Liver (tissue), 9 donors: ENCODE data around the gene ZNF579. TPM values are rescaled to one million over a fixed set of nuclear protein-coding genes. Genes with fewer than 3 reads are reported as not detected.

Experiments
- DNase-seq: peaks from one replicate; pipeline ENCODE4 v3.0.0-alpha.2; 2017; ENCODE audit warnings: low spot score
- H3K27ac ChIP-seq, 2 donors: one replicate each; pipeline ENCODE4 v1.7.0; 2013; ENCODE audit warnings: inconsistent platforms in 2 of 2, low read length in 2 of 2, control low read depth in 1 of 2, low read depth in 1 of 2, mild to moderate bottlenecking in 1 of 2
- H3K27me3 ChIP-seq, 4 donors: one replicate each; pipeline versions ENCODE4 v1.6.1 to v1.7.0; 2013; ENCODE audit warnings: low read length in 3 of 4, inconsistent platforms in 1 of 4, mild to moderate bottlenecking in 1 of 4, moderate library complexity in 1 of 4; ENCODE audit not compliant: control insufficient read depth in 4 of 4, insufficient read depth in 4 of 4
- H3K36me3 ChIP-seq, 4 donors: one replicate each; pipeline versions ENCODE4 v1.6.1 to v1.7.0; 2013; ENCODE audit warnings: low read length in 3 of 4, mild to moderate bottlenecking in 3 of 4, low read depth in 1 of 4, moderate library complexity in 1 of 4; ENCODE audit not compliant: control insufficient read depth in 4 of 4, insufficient read depth in 3 of 4
- H3K4me1 ChIP-seq, 4 donors: one replicate each; pipeline versions ENCODE4 v1.6.1 to v1.7.0; 2013; ENCODE audit warnings: low read length in 3 of 4, mild to moderate bottlenecking in 3 of 4, moderate library complexity in 1 of 4; ENCODE audit not compliant: control insufficient read depth in 4 of 4, insufficient read depth in 4 of 4
- H3K4me3 ChIP-seq, 3 donors: one replicate each; pipeline versions ENCODE4 v1.6.1 to v1.7.0; 2013; ENCODE audit warnings: low read length in 3 of 3, control low read depth in 1 of 3, low read depth in 1 of 3, mild to moderate bottlenecking in 1 of 3
- H3K9ac ChIP-seq, 2 donors: one replicate each; pipeline ENCODE4 v1.7.0; 2013; ENCODE audit warnings: low read length in 2 of 2, mild to moderate bottlenecking in 2 of 2, moderate library complexity in 2 of 2, control low read depth in 1 of 2, low read depth in 1 of 2
- H3K9me3 ChIP-seq, 4 donors: one replicate each; pipeline versions ENCODE4 v1.6.1 to v1.7.0; 2013; ENCODE audit warnings: low read length in 3 of 4; ENCODE audit not compliant: control insufficient read depth in 4 of 4
- ATF3 ChIP-seq: IDR thresholded peaks from 2 replicates; pipeline ENCODE4 v1.6.1; 2016; ENCODE audit warnings: antibody characterized with exemption
- EGR1 ChIP-seq, 2 donors: IDR thresholded peaks; 2 replicates each; pipeline ENCODE4 v1.6.1; 2016 to 2018; ENCODE audit warnings: antibody characterized with exemption in 2 of 2, low read depth in 2 of 2
- FOXA1 ChIP-seq: IDR thresholded peaks from 2 replicates; pipeline ENCODE4 v1.6.1; 2016; ENCODE audit warnings: antibody characterized with exemption
- FOXA2 ChIP-seq: IDR thresholded peaks from 2 replicates; pipeline ENCODE4 v1.6.1; 2016; ENCODE audit warnings: antibody characterized with exemption
- GABPA ChIP-seq, 2 donors: IDR thresholded peaks in 1 of 2; conservative IDR thresholded peaks in 1 of 2; 2 replicates each; pipeline ENCODE4 v1.6.1; 2016; ENCODE audit warnings: antibody characterized with exemption in 2 of 2, mild to moderate bottlenecking in 1 of 2, moderate library complexity in 1 of 2
- HNF4A ChIP-seq, 2 donors: conservative IDR thresholded peaks; 2 replicates each; pipeline ENCODE4 v1.6.1; 2016; ENCODE audit warnings: antibody characterized with exemption in 2 of 2, mild to moderate bottlenecking in 2 of 2
- HNF4G ChIP-seq: IDR thresholded peaks from 2 replicates; pipeline ENCODE4 v1.6.1; 2016; ENCODE audit warnings: antibody characterized with exemption
- JUND ChIP-seq, 2 donors: IDR thresholded peaks; 2 replicates each; pipeline ENCODE4 v1.6.1; 2016; ENCODE audit warnings: antibody characterized with exemption in 2 of 2
- NR2F2 ChIP-seq: IDR thresholded peaks from 2 replicates; pipeline ENCODE4 v1.6.1; 2016; ENCODE audit warnings: antibody characterized with exemption
- RAD21 ChIP-seq, 2 donors: IDR thresholded peaks; 2 replicates each; pipeline ENCODE4 v1.6.1; 2016; ENCODE audit warnings: antibody characterized with exemption in 2 of 2, mild to moderate bottlenecking in 2 of 2
- REST ChIP-seq: IDR thresholded peaks from 2 replicates; pipeline ENCODE4 v1.6.1; 2016; ENCODE audit warnings: antibody characterized with exemption, mild to moderate bottlenecking
- RXRA ChIP-seq, 2 donors: IDR thresholded peaks; 2 replicates each; pipeline ENCODE4 v1.6.1; 2017 to 2018; ENCODE audit warnings: antibody characterized with exemption in 2 of 2, mild to moderate bottlenecking in 1 of 2
- SP1 ChIP-seq: IDR thresholded peaks from 2 replicates; pipeline ENCODE4 v1.6.1; 2018; ENCODE audit warnings: antibody characterized with exemption, mild to moderate bottlenecking
- TAF1 ChIP-seq: conservative IDR thresholded peaks from 2 replicates; pipeline ENCODE4 v1.6.1; 2016; ENCODE audit warnings: antibody characterized with exemption, mild to moderate bottlenecking
- YY1 ChIP-seq: IDR thresholded peaks from 2 replicates; pipeline ENCODE4 v1.6.1; 2016; ENCODE audit warnings: antibody characterized with exemption, mild to moderate bottlenecking
- ZBTB33 ChIP-seq: IDR thresholded peaks from 2 replicates; pipeline ENCODE4 v1.6.1; 2016; ENCODE audit warnings: antibody characterized with exemption
- WGBS: extraction: QIAGEN DNeasy Blood & Tissue Kit; methylation state at CpG from one replicate; pipeline ENCODE4 v1.1.7; 2013; 5-methylcytosine and 5-hydroxymethylcytosine counted together
- polyA plus RNA-seq, 2 donors: library from polyadenylated mRNA; stranded (reverse) in 1 of 2; unstranded in 1 of 2; fragments of 200-250 nt in 1 of 2; fragments of >200 nt in 1 of 2; fragmentation: Nextera tagmentation in 1 of 2; extraction: Ambion mirVana in 1 of 2; gene quantifications; one replicate each; pipeline versions ENCODE4 v1.2.1 to v1.2.3, GENCODE V29; 2013 to 2015
- total RNA-seq, 2 donors: library from RNA; depleted of rRNA; stranded (reverse); fragments of >200 nt; gene quantifications; one replicate each; pipeline ENCODE4 v1.2.3, GENCODE V29; 2014
- TF ChIP-seq, protein P1 (sequence below): IDR thresholded peaks from 2 replicates; pipeline ENCODE4 v1.6.1; 2016; ENCODE audit warnings: antibody characterized with exemption
- TF ChIP-seq, protein P2 (sequence below): fragments of 150-350 bp; IDR thresholded peaks from 2 replicates; pipeline ENCODE4 v1.5.1; 2017; ENCODE audit warnings: improper control_type of control experiment, low read depth, low read length; ENCODE audit not compliant: missing input control
- donor health status: healthy.
- donor health status: healthy.
- donor health status: healthy.
- donor health status: healthy.
- donor health status: healthy.

The ZNF579 gene
- total and polyA plus RNA-seq, 4 donors: 0.92 to 3.3 (median 1.2) TPM

DNA sequence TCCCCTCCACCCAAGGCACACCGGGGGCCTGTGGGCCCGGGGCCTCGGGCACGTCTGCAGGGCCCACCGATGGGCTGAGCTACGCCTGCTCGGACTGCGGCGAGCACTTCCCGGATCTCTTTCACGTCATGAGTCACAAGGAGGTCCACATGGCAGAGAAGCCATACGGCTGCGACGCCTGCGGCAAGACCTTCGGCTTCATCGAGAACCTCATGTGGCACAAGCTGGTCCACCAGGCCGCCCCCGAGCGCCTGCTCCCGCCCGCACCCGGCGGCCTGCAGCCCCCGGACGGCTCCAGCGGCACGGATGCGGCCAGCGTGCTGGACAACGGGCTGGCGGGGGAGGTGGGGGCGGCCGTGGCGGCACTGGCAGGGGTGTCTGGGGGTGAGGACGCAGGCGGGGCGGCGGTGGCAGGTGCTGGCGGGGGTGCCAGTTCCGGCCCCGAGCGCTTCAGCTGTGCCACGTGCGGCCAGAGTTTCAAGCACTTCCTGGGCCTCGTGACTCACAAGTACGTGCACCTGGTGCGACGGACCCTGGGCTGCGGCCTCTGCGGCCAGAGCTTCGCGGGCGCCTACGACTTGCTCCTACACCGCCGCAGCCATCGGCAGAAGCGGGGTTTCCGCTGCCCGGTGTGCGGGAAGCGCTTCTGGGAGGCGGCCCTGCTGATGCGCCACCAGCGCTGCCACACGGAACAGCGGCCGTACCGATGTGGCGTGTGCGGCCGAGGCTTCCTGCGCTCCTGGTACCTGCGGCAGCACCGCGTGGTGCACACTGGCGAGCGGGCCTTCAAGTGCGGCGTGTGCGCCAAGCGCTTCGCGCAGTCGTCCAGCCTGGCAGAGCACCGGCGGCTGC is 35.1 kb upstream of the ZNF579 start:
- TF ChIP-seq SP1: no peak
- TF ChIP-seq FOXA2: no peak
- no peak for TF ChIP-seq GABPA (IDR thresholded peaks at IDR 0.05 in 1 of 2, conservative IDR thresholded peaks at IDR 0.05 in 1 of 2)
- TF ChIP-seq ZBTB33: no peak
- TF ChIP-seq RAD21 (IDR thresholded peaks at IDR 0.05): no peak
- TF ChIP-seq JUND (IDR thresholded peaks at IDR 0.05): no peak
- no peak for TF ChIP-seq YY1
- Histone ChIP-seq H3K4me1 (no peaks in the 10 kb centered on the region), H3K9ac (no peak overlapping the region), H3K4me3 (no peak overlapping the region), H3K36me3 (peaks cover 0 to 20% (median 11%) of the 10 kb centered on the region in 4 donors), H3K27ac (no peak overlapping the region), H3K27me3 (no peaks in the 10 kb centered on the region), H3K9me3 (no peaks in the 10 kb centered on the region)
- no peak for DNase-seq
- WGBS: 97% methylated on average over 88 of the region's 88 CpGs

DNA sequence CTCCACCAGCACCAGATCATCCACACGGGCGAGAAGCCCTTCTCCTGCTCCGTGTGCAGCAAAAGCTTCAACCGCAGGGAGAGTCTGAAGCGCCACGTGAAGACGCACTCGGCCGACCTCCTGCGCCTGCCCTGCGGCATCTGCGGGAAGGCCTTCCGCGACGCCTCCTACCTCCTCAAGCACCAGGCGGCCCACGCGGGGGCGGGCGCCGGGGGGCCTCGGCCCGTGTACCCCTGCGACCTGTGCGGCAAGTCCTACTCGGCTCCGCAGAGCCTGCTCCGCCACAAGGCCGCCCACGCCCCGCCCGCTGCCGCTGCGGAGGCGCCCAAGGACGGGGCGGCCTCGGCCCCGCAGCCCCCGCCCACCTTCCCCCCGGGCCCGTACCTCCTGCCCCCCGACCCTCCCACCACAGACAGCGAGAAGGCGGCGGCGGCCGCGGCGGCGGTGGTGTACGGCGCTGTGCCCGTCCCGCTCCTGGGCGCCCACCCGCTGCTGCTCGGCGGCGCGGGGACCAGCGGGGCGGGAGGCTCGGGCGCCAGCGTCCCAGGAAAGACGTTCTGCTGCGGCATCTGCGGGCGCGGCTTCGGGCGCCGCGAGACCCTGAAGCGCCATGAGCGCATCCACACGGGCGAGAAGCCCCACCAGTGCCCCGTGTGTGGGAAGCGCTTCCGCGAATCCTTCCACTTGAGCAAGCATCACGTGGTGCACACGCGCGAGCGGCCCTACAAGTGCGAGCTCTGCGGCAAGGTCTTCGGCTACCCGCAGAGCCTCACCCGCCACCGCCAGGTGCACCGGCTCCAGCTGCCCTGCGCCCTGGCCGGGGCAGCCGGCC is 34.3 kb upstream of the ZNF579 start:
- WGBS: 97% methylated on average over 98 of the region's 98 CpGs
- Histone ChIP-seq H3K9me3 (no peaks in the 10 kb centered on the region), H3K4me1 (no peaks in the 10 kb centered on the region), H3K9ac (no peak overlapping the region), H3K4me3 (no peak overlapping the region), H3K36me3 (peaks cover 0 to 21% (median 11%) of the 10 kb centered on the region in 4 donors), H3K27me3 (no peaks in the 10 kb centered on the region), H3K27ac (no peak overlapping the region)
- DNase-seq: no peak
- TF ChIP-seq JUND (IDR thresholded peaks at IDR 0.05): no peak
- no peak for TF ChIP-seq GABPA (IDR thresholded peaks at IDR 0.05 in 1 of 2, conservative IDR thresholded peaks at IDR 0.05 in 1 of 2)
- no peak for TF ChIP-seq RXRA (IDR thresholded peaks at IDR 0.05)
- TF ChIP-seq ZBTB33: no peak
- no peak for TF ChIP-seq REST
- no peak for TF ChIP-seq HNF4G
- TF ChIP-seq YY1: no peak
- TF ChIP-seq TAF1: no peak
- TF ChIP-seq SP1: no peak
- TF ChIP-seq RAD21 (IDR thresholded peaks at IDR 0.05): no peak
- no peak for TF ChIP-seq ATF3
- no peak for TF ChIP-seq FOXA1
- TF ChIP-seq FOXA2: no peak
- no peak for TF ChIP-seq EGR1 (IDR thresholded peaks at IDR 0.05; ENCODE audit: low read depth in 2 of 2)
- no peak for TF ChIP-seq NR2F2
- no peak for TF ChIP-seq HNF4A (conservative IDR thresholded peaks at IDR 0.05)
- TF ChIP-seq, protein P1, sequence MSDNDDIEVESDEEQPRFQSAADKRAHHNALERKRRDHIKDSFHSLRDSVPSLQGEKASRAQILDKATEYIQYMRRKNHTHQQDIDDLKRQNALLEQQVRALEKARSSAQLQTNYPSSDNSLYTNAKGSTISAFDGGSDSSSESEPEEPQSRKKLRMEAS: no peak
- TF ChIP-seq, protein P2, sequence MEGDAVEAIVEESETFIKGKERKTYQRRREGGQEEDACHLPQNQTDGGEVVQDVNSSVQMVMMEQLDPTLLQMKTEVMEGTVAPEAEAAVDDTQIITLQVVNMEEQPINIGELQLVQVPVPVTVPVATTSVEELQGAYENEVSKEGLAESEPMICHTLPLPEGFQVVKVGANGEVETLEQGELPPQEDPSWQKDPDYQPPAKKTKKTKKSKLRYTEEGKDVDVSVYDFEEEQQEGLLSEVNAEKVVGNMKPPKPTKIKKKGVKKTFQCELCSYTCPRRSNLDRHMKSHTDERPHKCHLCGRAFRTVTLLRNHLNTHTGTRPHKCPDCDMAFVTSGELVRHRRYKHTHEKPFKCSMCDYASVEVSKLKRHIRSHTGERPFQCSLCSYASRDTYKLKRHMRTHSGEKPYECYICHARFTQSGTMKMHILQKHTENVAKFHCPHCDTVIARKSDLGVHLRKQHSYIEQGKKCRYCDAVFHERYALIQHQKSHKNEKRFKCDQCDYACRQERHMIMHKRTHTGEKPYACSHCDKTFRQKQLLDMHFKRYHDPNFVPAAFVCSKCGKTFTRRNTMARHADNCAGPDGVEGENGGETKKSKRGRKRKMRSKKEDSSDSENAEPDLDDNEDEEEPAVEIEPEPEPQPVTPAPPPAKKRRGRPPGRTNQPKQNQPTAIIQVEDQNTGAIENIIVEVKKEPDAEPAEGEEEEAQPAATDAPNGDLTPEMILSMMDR: no peak
